ENCODE measurements around the gene HTR6.
"Not testable (repeated sequence)": the region's sequence is repeated elsewhere in the genome, so short reads cannot be mapped to it uniquely, and the experiment has no call there.

Gene HTR6

DNA sequence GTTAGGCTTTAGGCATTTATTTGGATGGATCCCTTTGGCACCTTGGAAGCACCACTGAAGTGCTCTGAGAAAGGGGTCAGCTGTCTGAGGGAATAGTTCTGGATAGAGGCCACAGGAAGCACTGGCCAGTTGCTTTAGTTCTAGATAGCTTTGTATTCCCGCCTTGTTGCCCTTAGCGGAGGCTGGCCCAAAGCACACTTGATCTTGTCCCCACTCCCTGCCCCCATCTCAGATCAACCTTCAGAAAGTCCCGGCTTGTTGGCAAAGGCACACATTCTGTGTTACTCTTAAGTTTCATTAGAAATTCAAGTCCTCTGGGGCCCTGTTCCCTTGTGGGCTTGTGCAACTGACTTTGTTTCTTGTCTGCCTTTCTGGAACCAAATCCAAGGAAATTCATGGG is 35.8 kb upstream of the HTR6 start:
- H3K4me3 ChIP-seq (ENCODE audit: low read length): no peak overlapping the region
- no peaks in the 10 kb centered on the region for H3K27me3 ChIP-seq (ENCODE audit: control insufficient read depth, insufficient read depth, low read length)
- H3K9ac ChIP-seq (ENCODE audit: low read length): no peak overlapping the region
- no peaks in the 10 kb centered on the region for H3K9me3 ChIP-seq (ENCODE audit: control insufficient read depth, low read depth, low read length)
- H3K27ac ChIP-seq (ENCODE audit: low read length): no peak overlapping the region
- H3K4me1 ChIP-seq (ENCODE audit: control insufficient read depth, low read depth, low read length): peaks cover 8% of the 10 kb centered on the region
- peaks cover 30% of the 10 kb centered on the region for H3K36me3 ChIP-seq (ENCODE audit: control insufficient read depth, low read depth, low read length)

- H3K36me3 ChIP-seq (ENCODE audit: control insufficient read depth, low read depth, low read length): peaks cover 29% of the 10 kb centered on the region
- H3K9ac ChIP-seq (ENCODE audit: low read length): no peak overlapping the region
- peaks cover 8% of the 10 kb centered on the region for H3K4me1 ChIP-seq (ENCODE audit: control insufficient read depth, low read depth, low read length)
- no peaks in the 10 kb centered on the region for H3K27me3 ChIP-seq (ENCODE audit: control insufficient read depth, insufficient read depth, low read length)
- H3K27ac ChIP-seq (ENCODE audit: low read length): no peak overlapping the region
- H3K4me3 ChIP-seq (ENCODE audit: low read length): no peak overlapping the region
- H3K9me3 ChIP-seq (ENCODE audit: control insufficient read depth, low read depth, low read length): no peaks in the 10 kb centered on the region
Observed at GRCh38 chr1:19629357-19629756, 35.3 kb upstream of the HTR6 start.

DNA sequence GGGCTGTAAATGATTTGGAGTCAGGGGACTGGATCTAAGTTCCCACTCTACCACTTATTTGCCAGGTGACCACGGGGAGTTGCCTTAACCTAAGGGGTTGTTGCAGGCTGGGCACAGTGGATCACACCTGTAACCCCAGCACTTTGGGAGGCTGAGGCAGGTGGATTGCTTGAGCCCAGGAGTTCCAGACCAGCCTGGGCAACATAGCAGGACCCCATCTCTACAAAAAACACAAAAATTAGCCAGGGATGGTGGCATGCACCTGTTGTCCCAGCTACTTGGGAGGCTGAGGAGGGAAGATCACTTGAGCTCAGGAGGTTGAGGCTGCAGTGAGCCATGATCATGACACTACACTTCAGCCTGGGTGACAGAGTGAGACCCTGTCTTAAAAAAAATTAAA is 34.5 kb upstream of the HTR6 start:
- not testable (repeated sequence) for H3K9me3 ChIP-seq (ENCODE audit: control insufficient read depth, low read depth, low read length); H3K9ac ChIP-seq (ENCODE audit: low read length); H3K4me3 ChIP-seq (ENCODE audit: low read length); H3K27ac ChIP-seq (ENCODE audit: low read length); H3K4me1 ChIP-seq (ENCODE audit: control insufficient read depth, low read depth, low read length); H3K27me3 ChIP-seq (ENCODE audit: control insufficient read depth, insufficient read depth, low read length)
- peaks cover 22% of the 10 kb centered on the region for H3K36me3 ChIP-seq (ENCODE audit: control insufficient read depth, low read depth, low read length)

DNA sequence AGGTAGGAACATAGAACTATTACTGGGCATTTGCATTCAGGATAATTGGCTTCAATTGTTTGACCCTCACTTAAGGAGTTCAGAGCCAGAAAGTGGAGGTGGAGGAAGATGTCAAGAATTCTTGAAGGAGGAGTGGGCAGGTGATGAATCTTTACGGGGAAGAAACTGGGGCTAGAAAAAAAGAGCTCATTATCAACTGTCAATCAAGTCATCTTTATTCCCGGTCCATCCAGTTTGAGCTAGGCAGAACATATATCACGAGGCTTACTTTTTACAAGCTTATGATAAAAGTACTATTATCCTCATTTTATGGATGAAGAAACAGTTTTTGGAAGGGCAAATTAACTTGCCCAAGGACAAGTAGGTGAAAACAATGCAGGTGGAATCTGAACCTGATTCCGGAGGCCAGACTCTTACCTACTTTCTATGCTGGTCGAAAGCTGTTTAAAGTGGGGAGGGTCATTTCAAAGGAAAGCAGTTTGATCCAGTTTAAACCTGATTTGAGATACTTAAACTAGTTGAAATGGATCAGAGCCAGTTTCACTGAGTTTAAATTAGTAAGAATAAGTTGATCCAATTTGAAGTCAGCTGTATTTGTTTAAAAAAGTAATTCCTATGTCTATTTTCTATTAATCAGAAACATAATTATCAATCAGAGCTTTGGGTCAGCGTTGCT is 33.8 kb upstream of the HTR6 start:
- no peak overlapping the region for H3K9ac ChIP-seq (ENCODE audit: low read length)
- H3K27ac ChIP-seq (ENCODE audit: low read length): no peak overlapping the region
- peaks cover 17% of the 10 kb centered on the region for H3K36me3 ChIP-seq (ENCODE audit: control insufficient read depth, low read depth, low read length)
- H3K4me3 ChIP-seq (ENCODE audit: low read length): no peak overlapping the region
- peaks cover 8% of the 10 kb centered on the region for H3K4me1 ChIP-seq (ENCODE audit: control insufficient read depth, low read depth, low read length)
- H3K27me3 ChIP-seq (ENCODE audit: control insufficient read depth, insufficient read depth, low read length): no peaks in the 10 kb centered on the region
- no peaks in the 10 kb centered on the region for H3K9me3 ChIP-seq (ENCODE audit: control insufficient read depth, low read depth, low read length)

DNA sequence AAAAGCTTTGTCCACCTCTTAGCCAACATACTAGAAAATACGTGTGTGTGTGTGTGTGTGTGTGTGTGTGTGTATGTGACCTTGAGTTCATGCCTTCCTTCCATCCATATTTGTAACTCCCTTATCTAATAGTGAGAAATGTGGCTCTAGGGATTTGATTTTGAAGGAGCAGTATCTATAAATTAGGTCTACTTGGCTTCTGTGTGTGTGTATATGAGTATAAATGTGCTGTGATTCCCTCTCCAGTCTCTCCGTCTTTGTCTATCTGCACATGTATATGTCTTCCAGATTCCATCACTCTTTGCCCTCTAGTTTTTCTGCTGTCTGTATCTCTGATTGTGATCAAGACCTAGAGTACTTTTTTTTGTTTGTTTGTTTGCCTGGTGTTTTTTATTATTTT is 32.5 kb upstream of the HTR6 start:
- H3K27me3 ChIP-seq (ENCODE audit: control insufficient read depth, insufficient read depth, low read length): no peaks in the 10 kb centered on the region
- H3K4me3 ChIP-seq (ENCODE audit: low read length): no peak overlapping the region
- no peaks in the 10 kb centered on the region for H3K9me3 ChIP-seq (ENCODE audit: control insufficient read depth, low read depth, low read length)
- H3K9ac ChIP-seq (ENCODE audit: low read length): no peak overlapping the region
- peaks cover 8% of the 10 kb centered on the region for H3K4me1 ChIP-seq (ENCODE audit: control insufficient read depth, low read depth, low read length)
- H3K27ac ChIP-seq (ENCODE audit: low read length): no peak overlapping the region
- peaks cover 3% of the 10 kb centered on the region for H3K36me3 ChIP-seq (ENCODE audit: control insufficient read depth, low read depth, low read length)

GRCh38 chr1:19633106-19633505 is 31.6 kb upstream of the HTR6 start:
- Histone ChIP-seq H3K27me3 (ENCODE audit: control insufficient read depth, insufficient read depth, low read length) (no peaks in the 10 kb centered on the region), H3K36me3 (ENCODE audit: control insufficient read depth, low read depth, low read length) (no peaks in the 10 kb centered on the region), H3K27ac (ENCODE audit: low read length) (no peak overlapping the region), H3K9me3 (ENCODE audit: control insufficient read depth, low read depth, low read length) (no peaks in the 10 kb centered on the region), H3K4me1 (ENCODE audit: control insufficient read depth, low read depth, low read length) (peaks cover 8% of the 10 kb centered on the region), H3K4me3 (ENCODE audit: low read length) (no peak overlapping the region), H3K9ac (ENCODE audit: low read length) (no peak overlapping the region)

- H3K4me3 ChIP-seq (ENCODE audit: low read length); H3K9ac ChIP-seq (ENCODE audit: low read length): not testable (repeated sequence)
Observed at GRCh38 chr1:19635064-19635463, 29.6 kb upstream of the HTR6 start.

DNA sequence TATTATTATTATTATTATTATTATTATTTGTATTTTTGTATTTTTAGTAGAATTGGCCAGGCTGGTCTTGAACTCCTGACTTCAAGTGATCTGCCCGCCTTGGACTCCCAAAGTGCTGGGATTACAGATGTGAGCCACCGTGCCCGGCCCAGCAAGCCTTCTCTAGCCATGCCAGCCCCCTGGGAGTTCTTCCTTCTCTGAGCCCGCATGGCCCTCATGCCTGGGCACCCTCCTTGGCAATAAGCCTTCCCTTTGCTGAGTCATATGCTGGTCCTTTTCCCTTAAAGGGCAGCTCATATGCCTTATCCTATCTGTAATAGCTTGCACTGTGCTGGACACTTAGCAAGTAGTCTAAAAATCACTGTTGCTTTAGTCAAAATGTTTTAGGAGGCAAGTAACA is 29.0 kb upstream of the HTR6 start:
- H3K4me1 ChIP-seq (ENCODE audit: control insufficient read depth, low read depth, low read length): peaks cover 3% of the 10 kb centered on the region
- no peaks in the 10 kb centered on the region for H3K27me3 ChIP-seq (ENCODE audit: control insufficient read depth, insufficient read depth, low read length)
- no peaks in the 10 kb centered on the region for H3K9me3 ChIP-seq (ENCODE audit: control insufficient read depth, low read depth, low read length)
- H3K9ac ChIP-seq (ENCODE audit: low read length): no peak overlapping the region
- no peaks in the 10 kb centered on the region for H3K36me3 ChIP-seq (ENCODE audit: control insufficient read depth, low read depth, low read length)
- no peak overlapping the region for H3K4me3 ChIP-seq (ENCODE audit: low read length)
- H3K27ac ChIP-seq (ENCODE audit: low read length): no peak overlapping the region

More at GRCh38 chr1:19635064-19635463, 29.6 kb upstream of the HTR6 start:
- H3K36me3 ChIP-seq (ENCODE audit: control insufficient read depth, low read depth, low read length); H3K27me3 ChIP-seq (ENCODE audit: control insufficient read depth, insufficient read depth, low read length); H3K9me3 ChIP-seq (ENCODE audit: control insufficient read depth, low read depth, low read length); H3K4me1 ChIP-seq (ENCODE audit: control insufficient read depth, low read depth, low read length); H3K27ac ChIP-seq (ENCODE audit: low read length): not testable (repeated sequence)

DNA sequence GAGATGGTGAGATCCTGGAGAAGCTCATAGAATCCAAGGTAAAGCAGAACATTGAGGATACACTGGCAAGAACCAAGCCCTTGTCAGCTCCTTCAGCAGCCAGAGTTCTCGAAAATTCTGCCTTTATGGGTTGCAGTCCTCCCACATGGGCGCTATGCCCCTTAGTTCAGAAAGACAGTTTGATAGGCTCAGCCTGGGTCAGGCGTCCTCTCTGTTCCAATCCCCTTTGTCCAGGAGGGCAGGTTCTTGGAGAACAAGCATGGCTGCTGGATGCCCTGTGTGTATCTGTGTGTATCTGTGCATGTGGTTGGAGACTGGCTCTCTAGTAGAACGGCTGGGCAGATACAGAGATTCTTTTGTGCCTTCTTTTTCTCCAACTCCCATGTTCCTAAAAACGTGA is 28.6 kb upstream of the HTR6 start:
- Histone ChIP-seq H3K4me1 (ENCODE audit: control insufficient read depth, low read depth, low read length) (peaks cover 3% of the 10 kb centered on the region), H3K27me3 (ENCODE audit: control insufficient read depth, insufficient read depth, low read length) (peaks cover under 1% of the 10 kb centered on the region), H3K4me3 (ENCODE audit: low read length) (no peak overlapping the region), H3K27ac (ENCODE audit: low read length) (no peak overlapping the region), H3K9ac (ENCODE audit: low read length) (no peak overlapping the region), H3K36me3 (ENCODE audit: control insufficient read depth, low read depth, low read length) (no peaks in the 10 kb centered on the region), H3K9me3 (ENCODE audit: control insufficient read depth, low read depth, low read length) (no peaks in the 10 kb centered on the region)

DNA sequence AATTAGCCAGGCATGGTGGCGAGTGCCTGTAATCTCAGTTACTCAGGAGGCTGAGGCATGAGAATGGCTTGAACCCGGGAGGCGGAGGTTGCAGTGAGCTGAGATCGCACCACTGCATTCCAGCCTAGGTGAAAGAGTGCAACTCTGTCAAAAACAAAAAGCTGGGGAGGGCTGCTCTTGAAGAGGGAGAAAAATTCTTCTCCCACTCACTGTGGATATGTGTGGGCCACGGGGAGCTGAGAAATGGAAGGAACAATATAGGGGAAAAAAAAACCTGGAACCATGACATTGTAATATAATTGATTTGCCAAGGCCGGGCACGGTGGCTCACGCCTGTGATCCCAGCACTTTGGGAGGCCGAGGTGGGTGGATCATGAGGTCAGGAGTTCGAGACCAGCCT is 27.9 kb upstream of the HTR6 start:
- not testable (repeated sequence) for H3K36me3 ChIP-seq (ENCODE audit: control insufficient read depth, low read depth, low read length)

DNA sequence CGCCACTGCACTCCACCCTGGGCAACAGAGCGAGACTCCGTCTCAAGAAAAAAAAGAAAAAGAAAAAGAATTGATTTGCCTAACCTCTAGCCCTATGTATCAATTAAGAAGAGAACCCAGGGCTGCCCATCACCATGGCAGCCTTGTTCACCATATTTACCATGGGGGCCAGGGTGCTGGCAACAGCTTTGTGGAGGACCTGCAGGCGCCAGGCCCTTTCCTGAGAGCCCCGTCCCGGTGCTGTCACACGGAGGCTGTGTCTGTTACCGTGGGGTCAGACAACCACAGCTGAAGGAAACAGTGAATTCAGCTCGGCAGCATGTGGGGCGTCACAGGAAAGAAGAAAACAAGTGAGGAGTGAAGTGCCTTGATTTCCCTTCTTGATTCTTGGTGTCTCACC is 27.1 kb upstream of the HTR6 start:
- no peak overlapping the region for H3K27ac ChIP-seq (ENCODE audit: low read length)
- H3K4me1 ChIP-seq (ENCODE audit: control insufficient read depth, low read depth, low read length): peaks cover 3% of the 10 kb centered on the region
- no peaks in the 10 kb centered on the region for H3K9me3 ChIP-seq (ENCODE audit: control insufficient read depth, low read depth, low read length)
- no peaks in the 10 kb centered on the region for H3K36me3 ChIP-seq (ENCODE audit: control insufficient read depth, low read depth, low read length)
- H3K4me3 ChIP-seq (ENCODE audit: low read length): no peak overlapping the region
- H3K27me3 ChIP-seq (ENCODE audit: control insufficient read depth, insufficient read depth, low read length): peaks cover 14% of the 10 kb centered on the region
- H3K9ac ChIP-seq (ENCODE audit: low read length): no peak overlapping the region

More for the DNA sequence above, 27.9 kb upstream of the HTR6 start:
- not testable (repeated sequence) for H3K27ac ChIP-seq (ENCODE audit: low read length); H3K9me3 ChIP-seq (ENCODE audit: control insufficient read depth, low read depth, low read length); H3K4me1 ChIP-seq (ENCODE audit: control insufficient read depth, low read depth, low read length); H3K4me3 ChIP-seq (ENCODE audit: low read length); H3K9ac ChIP-seq (ENCODE audit: low read length); H3K27me3 ChIP-seq (ENCODE audit: control insufficient read depth, insufficient read depth, low read length)

DNA sequence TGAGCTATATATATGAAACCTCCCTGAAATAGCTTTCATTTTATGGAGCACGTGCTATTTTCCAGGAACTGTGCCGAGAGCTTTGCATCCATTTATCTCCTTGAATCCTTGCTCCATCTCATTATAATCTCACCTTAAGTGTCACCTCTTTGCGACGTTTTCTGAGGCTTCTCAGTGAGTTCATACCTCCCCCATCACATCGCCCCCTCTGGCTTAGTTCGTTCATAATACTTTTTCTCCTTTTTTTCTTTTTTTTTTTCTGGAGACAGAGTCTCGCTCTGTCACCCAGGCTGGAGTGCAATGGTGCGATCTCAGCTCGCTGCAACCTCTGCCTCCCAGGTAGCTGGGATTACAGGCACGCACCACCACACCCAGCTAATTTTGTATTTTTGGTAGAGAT is 25.4 kb upstream of the HTR6 start:
- H3K27ac ChIP-seq (ENCODE audit: low read length); H3K9ac ChIP-seq (ENCODE audit: low read length); H3K9me3 ChIP-seq (ENCODE audit: control insufficient read depth, low read depth, low read length); H3K4me3 ChIP-seq (ENCODE audit: low read length); H3K4me1 ChIP-seq (ENCODE audit: control insufficient read depth, low read depth, low read length); H3K36me3 ChIP-seq (ENCODE audit: control insufficient read depth, low read depth, low read length): not testable (repeated sequence)
- peaks cover 28% of the 10 kb centered on the region for H3K27me3 ChIP-seq (ENCODE audit: control insufficient read depth, insufficient read depth, low read length)
